GM19467 (cell line): ENCODE measurements around the gene SOX4.

Experiments
- ATAC-seq: cut with Tn5 transposase; IDR thresholded peaks from one replicate; pipeline ENCODE4 v1.9.1; 2021; ENCODE audit warnings: mild to moderate bottlenecking, moderate library complexity; ENCODE audit not compliant: unreplicated experiment

Gene SOX4

DNA sequence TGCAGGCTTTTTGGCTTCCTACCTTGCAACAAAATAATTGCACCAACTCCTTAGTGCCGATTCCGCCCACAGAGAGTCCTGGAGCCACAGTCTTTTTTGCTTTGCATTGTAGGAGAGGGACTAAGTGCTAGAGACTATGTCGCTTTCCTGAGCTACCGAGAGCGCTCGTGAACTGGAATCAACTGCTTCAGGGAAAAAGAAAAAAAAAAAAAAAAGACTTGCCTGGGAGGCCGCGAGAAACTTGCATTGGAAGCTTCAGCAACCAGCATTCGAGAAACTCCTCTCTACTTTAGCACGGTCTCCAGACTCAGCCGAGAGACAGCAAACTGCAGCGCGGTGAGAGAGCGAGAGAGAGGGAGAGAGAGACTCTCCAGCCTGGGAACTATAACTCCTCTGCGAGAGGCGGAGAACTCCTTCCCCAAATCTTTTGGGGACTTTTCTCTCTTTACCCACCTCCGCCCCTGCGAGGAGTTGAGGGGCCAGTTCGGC lies 420 bp downstream of the SOX4 start:
- no peak for ATAC-seq

DNA sequence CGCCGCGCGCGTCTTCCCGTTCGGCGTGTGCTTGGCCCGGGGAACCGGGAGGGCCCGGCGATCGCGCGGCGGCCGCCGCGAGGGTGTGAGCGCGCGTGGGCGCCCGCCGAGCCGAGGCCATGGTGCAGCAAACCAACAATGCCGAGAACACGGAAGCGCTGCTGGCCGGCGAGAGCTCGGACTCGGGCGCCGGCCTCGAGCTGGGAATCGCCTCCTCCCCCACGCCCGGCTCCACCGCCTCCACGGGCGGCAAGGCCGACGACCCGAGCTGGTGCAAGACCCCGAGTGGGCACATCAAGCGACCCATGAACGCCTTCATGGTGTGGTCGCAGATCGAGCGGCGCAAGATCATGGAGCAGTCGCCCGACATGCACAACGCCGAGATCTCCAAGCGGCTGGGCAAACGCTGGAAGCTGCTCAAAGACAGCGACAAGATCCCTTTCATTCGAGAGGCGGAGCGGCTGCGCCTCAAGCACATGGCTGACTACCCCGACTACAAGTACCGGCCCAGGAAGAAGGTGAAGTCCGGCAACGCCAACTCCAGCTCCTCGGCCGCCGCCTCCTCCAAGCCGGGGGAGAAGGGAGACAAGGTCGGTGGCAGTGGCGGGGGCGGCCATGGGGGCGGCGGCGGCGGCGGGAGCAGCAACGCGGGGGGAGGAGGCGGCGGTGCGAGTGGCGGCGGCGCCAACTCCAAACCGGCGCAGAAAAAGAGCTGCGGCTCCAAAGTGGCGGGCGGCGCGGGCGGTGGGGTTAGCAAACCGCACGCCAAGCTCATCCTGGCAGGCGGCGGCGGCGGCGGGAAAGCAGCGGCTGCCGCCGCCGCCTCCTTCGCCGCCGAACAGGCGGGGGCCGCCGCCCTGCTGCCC lies 1.1 kb downstream of the SOX4 start:
- ATAC-seq: no peak

DNA sequence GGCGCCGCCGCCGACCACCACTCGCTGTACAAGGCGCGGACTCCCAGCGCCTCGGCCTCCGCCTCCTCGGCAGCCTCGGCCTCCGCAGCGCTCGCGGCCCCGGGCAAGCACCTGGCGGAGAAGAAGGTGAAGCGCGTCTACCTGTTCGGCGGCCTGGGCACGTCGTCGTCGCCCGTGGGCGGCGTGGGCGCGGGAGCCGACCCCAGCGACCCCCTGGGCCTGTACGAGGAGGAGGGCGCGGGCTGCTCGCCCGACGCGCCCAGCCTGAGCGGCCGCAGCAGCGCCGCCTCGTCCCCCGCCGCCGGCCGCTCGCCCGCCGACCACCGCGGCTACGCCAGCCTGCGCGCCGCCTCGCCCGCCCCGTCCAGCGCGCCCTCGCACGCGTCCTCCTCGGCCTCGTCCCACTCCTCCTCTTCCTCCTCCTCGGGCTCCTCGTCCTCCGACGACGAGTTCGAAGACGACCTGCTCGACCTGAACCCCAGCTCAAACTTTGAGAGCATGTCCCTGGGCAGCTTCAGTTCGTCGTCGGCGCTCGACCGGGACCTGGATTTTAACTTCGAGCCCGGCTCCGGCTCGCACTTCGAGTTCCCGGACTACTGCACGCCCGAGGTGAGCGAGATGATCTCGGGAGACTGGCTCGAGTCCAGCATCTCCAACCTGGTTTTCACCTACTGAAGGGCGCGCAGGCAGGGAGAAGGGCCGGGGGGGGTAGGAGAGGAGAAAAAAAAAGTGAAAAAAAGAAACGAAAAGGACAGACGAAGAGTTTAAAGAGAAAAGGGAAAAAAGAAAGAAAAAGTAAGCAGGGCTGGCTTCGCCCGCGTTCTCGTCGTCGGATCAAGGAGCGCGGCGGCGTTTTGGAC lies 2.0 kb downstream of the SOX4 start:
- no peak for ATAC-seq

DNA sequence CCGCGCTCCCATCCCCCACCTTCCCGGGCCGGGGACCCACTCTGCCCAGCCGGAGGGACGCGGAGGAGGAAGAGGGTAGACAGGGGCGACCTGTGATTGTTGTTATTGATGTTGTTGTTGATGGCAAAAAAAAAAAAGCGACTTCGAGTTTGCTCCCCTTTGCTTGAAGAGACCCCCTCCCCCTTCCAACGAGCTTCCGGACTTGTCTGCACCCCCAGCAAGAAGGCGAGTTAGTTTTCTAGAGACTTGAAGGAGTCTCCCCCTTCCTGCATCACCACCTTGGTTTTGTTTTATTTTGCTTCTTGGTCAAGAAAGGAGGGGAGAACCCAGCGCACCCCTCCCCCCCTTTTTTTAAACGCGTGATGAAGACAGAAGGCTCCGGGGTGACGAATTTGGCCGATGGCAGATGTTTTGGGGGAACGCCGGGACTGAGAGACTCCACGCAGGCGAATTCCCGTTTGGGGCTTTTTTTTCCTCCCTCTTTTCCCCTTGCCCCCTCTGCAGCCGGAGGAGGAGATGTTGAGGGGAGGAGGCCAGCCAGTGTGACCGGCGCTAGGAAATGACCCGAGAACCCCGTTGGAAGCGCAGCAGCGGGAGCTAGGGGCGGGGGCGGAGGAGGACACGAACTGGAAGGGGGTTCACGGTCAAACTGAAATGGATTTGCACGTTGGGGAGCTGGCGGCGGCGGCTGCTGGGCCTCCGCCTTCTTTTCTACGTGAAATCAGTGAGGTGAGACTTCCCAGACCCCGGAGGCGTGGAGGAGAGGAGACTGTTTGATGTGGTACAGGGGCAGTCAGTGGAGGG lies 2.8 kb downstream of the SOX4 start:
- ATAC-seq: no peak

DNA sequence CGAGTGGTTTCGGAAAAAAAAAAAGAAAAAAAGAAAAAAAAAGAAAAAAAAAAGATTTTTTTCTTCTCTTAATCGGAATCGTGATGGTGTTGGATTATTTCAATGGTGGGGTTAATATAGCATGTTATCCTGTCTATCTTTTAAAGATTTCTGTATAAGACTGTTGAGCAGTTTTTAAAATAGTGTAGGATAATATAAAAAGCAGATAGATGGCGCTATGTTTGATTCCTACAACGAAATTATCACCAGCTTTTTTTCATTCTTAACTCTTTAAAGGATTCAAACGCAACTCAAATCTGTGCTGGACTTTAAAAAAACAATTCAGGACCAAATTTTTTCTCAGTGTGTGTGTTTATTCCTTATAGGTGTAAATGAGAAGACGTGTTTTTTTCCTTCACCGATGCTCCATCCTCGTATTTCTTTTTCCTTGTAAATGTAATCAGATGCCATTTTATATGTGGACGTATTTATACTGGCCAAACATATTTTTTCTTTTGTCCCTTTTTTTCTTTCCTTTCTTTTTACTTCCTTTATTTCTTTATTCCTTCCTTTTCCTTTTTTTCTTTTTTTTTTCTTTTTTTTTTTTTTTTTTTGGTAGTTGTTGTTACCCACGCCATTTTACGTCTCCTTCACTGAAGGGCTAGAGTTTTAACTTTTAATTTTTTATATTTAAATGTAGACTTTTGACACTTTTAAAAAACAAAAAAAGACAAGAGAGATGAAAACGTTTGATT lies 3.6 kb downstream of the SOX4 start:
- ATAC-seq: no peak

DNA sequence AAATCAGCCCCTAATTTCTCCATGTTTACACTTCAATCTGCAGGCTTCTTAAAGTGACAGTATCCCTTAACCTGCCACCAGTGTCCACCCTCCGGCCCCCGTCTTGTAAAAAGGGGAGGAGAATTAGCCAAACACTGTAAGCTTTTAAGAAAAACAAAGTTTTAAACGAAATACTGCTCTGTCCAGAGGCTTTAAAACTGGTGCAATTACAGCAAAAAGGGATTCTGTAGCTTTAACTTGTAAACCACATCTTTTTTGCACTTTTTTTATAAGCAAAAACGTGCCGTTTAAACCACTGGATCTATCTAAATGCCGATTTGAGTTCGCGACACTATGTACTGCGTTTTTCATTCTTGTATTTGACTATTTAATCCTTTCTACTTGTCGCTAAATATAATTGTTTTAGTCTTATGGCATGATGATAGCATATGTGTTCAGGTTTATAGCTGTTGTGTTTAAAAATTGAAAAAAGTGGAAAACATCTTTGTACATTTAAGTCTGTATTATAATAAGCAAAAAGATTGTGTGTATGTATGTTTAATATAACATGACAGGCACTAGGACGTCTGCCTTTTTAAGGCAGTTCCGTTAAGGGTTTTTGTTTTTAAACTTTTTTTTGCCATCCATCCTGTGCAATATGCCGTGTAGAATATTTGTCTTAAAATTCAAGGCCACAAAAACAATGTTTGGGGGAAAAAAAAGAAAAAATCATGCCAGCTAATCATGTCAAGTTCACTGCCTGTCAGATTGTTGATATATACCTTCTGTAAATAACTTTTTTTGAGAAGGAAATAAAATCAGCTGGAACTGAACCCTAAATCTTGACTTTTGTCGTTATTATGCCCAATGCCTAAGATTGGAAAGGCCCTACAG lies 4.5 kb downstream of the SOX4 start:
- ATAC-seq: no peak

DNA sequence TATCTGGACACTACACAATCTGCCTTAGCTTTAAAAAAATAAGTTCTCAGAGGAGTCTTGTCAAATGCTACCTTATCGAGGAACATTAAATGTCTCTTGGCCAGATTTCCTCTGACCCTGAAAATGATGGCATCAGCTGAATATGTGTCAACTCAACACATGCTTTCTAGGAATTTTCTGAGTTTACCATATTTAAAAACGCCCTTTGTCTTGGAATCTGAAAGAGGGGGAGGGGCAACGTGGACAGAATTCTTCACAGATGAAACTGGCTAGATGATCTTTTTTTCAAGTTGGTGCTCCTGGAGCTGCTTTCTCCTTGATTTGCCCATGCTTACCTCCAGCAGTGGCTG lies 5.1 kb downstream of the SOX4 start:
- no peak for ATAC-seq

DNA sequence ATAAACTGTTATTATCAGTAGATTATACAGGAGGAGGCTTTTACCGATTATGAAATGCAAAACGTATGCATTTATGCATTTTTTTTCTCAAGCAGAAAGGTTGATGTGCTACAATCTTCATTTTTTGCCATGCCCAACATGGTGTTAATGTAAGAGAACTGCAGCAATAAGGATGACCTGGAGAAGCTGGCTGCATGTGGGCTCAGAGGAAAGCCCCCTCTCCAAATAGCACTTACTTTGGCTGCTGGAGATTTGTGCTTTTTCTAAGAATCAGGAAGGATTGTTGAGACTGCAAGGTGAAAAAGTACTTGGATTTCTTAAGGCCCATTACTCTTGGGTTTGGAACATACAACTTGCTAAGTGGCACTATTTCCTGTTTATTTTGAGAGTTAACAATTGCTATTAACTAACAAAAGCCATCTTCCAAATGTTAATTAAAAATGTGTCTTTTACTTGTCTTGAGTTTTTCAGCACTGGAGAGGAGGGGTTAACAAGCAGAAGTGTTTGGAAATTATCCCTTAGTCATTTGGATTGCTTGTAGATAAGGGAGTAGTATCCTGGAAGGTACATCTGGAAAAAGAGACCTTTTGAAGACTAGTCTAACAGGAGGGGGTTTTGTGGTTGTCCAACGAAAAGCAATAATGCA lies 5.6 kb downstream of the SOX4 start:
- no peak for ATAC-seq

DNA sequence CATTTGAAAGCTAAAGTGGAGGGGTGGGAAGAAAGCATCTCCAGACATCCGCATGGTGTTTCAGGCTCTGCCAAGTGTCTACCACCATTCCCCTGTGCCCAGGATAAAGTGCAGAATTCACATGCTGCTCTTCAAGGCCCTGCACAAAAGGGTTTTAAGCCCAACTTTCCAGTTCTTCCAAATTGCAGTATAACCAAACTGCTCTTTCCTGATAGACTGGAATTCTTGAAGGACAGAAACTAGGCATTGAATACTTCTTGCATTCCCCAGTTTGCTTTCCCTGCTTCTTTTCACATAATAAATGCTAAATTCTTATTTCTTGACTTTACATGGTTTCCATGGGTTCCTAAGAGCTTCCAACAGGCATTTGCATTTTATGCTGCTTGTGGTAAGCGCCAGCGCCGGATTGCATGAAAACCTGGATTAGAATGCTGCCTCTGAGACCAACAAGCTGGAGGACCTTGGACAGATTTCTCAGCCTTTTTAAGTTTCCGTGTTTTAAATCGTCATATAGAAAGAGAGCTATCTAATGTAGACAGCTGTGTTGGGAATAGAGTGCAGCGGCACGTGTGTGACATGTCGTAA lies 7.9 kb downstream of the SOX4 start:
- ATAC-seq: no peak

DNA sequence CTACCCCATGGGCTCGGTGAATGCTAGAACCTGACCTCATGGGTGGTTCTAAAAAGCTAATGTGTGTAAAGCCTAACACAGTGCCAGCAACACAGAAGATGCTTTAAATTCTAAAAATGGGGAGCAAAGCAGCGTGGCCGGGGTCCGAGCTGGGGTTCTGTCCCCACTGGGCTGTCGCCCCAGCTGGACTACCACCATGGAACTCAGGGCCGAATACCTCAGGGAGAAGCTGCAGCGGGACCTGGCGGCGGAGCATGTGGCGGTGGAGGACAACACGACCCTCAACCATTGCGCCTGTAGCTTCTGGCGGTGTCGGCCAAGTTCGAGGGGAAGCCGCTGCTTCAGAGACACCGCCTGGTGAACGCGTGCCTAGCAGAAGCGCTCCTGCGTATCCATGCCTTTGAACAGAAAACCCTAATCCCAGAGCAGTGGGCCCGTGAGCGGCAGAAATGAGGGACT lies 8.4 kb downstream of the SOX4 start:
- ATAC-seq: no peak

DNA sequence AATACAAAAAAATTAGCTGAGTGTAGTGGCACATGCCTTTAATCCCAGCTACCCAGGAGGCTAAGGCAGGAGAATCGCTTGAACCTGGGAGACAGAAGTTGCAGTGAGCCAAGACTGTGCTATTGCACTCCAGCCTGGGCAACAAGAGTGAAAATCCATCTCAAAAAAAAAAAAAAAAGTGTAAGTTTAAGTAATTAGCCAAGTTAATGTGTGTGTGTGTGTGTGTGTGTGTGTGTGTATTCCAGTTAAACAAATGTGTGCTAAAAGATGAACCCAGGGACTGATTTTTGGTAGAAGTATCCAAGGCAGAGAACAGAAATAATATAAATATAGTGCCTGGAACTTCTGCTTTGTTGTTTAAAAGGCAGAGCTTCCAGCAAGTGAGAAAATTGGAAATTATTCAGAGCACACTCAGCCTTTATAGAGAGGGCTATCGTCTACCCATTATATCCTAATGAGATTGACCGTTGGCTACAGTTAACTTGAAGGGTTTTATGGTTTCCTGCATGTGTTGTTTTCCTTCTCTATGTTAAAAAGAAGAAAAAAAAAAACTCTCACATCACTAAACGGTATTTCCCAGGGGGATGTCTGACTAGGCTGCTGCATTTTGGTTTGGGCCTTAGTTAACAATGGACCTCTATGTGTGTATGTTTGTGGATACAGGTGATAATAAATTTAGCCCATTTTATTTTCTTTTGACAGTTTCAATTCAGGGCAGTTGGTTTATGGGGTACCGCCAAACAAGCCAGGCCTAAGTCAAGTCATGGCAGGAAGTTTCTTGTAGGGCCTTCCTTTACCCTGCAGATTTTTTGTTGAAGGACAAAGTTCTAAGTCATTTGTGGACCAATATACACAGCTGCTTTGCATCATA lies 9.8 kb downstream of the SOX4 start:
- no peak for ATAC-seq

DNA sequence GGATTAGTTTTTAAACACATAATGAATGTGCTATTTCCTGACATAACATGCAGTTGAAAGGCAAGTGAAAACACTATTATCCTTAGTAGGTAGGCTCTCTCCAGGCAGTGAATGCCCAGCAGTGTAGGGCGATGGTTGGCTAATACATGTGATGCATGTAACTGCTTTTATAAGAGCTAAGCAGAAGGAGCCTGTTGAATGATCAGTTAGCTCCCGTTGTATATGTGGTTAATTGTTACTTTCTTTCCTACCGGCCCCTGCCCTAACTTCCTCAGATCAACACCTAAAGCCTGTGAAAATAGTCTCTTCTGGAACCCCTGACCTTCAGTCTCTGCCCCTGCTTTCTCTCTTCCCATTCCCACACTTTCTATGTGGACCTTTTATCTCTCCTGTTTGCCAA lies 10.5 kb downstream of the SOX4 start:
- no peak for ATAC-seq

DNA sequence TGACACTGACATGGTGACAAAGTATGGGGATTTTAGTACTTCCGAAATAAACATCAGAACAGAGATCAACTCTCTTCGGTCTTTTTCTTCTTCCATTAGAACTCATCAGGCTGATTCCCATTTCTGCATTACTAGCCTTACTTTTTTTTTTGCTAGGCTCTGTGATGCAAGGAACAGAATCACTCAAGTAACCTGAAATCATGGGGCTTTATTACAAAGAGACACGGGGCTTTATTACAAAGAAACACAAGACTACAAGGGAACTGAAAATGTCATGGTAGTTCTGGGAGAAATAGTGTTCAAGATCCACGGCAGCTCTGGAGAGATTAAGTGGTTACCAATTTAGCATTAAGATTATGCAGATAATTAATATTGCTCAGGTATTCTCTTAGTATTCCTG lies 11.6 kb downstream of the SOX4 start:
- no peak for ATAC-seq

DNA sequence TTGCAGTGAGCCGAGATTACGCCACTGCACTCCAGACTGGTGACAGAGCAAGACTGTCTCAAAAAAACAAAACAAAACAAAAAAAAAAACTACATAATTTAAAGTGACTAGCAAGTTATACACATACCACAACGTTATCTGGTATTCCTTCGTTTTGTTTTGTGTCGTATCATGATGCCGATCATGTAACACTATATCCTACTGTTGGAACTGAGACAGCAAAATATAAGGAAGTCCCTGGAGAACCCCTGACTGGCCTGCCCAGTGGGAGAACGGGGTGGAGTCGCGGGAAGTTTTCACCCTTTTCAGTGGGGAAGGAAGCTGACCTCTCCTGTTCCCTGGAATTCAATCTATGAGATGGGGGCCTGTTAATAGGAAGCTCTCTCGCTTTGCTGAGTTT lies 15.1 kb downstream of the SOX4 start:
- no peak for ATAC-seq

DNA sequence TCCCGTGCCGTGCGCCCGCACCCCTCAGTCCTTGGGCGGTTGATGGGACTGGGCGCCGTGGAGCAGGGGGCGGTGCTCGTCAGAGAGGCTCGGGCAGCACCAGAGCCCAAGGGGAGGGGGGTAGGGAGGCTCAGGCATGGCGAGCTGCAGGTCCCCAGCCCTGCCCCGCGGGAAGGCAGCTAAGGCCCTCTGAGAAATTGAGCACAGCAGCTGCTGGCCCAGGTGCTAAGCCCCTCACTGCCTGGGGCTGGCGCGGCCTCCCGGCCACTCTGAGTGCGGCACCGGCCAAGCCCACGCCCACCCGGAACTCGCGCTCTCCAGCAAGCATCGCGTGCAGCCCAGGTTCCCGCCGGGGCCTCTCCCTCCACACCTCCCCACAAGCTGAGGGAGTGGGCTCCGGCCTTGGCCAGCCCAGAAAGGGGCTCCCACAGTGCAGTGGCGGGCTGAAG lies 16.4 kb downstream of the SOX4 start:
- ATAC-seq: no peak

DNA sequence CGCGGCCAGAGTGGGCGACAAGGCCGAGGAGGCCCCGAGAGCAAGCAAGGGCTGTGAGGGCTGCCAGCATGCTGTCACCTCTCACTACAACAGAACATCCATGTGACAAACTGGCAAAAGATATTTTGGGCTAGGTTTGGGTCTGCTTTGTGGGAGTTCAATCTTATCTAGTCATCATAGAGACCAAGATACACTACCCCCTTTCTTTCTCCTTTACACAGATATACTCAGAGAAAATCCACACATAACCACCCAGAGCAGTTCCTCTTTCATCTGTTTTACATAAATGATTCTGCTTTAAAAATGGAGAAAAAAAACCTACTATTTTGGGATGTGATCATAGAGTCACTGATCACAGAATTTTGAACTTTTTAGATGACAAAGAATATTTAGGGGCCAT lies 16.8 kb downstream of the SOX4 start:
- no peak for ATAC-seq

DNA sequence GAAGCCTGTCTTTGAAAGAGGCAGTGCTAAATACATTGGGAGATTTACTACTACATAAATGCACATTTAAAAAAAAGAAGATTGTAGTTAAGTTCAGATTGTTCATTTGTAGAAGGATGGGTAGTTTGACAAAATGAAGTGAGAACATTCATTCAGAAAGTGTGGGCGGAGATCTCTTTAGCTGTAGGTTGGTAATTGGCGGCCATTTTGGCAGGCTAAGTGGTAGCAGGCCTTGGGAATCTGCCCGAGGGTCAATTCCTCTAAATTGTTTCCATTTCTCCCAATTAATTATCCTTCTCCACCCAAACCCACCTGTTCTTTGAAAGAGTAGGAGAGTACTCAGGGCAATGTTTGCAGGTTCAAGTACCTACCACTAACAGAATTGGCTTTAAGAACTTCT lies 17.9 kb downstream of the SOX4 start:
- ATAC-seq: no peak
